HG02678 (cell line): ENCODE measurements around the gene PISD.

ENCODE experiments used
- ATAC-seq: cut with Tn5 transposase; IDR thresholded peaks from one replicate; pipeline ENCODE4 v1.9.1; 2021; ENCODE audit warnings: mild to moderate bottlenecking, moderate library complexity; ENCODE audit not compliant: unreplicated experiment

PISD gene

DNA sequence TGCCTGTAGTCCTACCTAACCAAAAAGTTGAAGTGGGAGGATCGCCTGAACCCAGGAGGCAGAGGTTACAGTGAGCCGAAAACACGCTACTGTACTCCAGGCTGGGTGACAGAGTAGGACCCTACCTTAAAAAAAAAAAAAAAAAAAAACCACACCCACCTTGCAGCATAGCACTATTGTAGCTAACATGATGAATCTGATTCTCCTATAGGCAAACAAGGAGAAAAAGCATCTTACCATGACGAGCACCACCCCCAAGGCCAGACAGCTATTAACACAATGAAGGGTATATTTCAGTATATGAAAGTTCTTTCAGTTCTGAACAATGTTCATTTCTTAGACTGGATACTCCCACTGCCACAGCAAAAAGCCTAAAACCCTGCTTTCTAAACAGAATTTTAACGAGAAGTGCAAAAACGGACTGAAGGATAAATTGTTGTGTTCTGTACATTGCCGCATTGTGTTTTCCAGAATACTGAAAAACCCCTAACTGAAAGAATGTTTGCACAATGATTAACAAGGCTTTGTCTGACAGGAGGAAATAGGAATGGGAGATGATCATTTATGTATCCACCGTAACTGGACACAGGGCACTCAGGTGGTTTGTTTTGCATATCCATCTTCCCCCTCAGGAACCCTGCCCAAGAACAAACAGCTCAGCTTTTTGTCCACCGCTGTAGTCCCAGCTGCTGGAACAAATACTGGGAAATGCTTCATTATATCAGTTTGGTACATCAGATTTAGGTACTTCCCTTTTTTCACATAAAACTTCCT is 8.9 kb downstream of the PISD start:
- no peak for ATAC-seq

GRCh38 chr22:31652088-31652487 is 9.9 kb downstream of the PISD start:
- ATAC-seq = no peak

GRCh38 chr22:31651664-31652063 is 10.4 kb downstream of the PISD start:
- ATAC-seq = no peak

GRCh38 chr22:31650391-31650790 is 11.6 kb downstream of the PISD start:
- no peak for ATAC-seq

GRCh38 chr22:31647523-31648320 is 14.3 kb downstream of the PISD start:
- ATAC-seq = no peak

GRCh38 chr22:31647066-31647465 is 14.9 kb downstream of the PISD start:
- no peak for ATAC-seq

DNA sequence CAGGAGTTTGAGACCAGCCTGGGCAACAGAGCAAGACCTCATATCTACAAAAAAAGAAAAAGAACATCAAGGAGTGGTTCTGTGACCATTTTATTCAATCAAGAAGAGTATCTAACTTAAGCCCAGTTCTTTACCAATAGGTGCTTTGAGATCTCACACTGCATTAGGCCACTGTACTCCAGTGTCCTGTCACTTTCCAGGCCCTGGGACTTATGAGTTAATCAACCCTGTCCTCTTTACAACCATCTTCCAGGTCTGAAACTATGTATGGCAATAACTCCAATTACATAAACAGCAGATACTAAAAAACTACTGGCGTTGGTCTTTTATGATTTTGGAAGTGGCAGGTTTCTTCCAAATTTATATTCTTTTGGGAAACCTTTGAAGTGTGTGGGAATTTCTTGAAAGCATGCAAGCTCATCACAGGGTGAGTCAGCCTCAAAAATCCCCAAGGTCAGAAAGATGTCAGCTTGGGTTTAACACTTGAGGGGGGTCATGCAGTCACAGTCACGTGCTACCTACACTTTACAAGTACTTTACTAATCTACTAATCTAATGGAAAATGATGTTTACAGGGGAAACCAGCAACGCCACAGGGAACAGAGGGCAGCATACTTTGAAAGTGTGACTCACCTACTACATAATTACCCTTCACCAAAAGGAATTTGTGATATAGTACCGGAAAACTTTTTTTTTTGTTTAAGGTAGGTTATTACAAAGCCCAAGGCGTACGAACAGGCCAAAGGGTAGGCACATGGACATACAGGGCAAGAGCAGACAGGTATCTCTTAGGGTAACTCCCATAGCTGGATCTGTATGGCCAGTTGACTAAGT is 15.6 kb downstream of the PISD start:
- no peak for ATAC-seq

- no peak for ATAC-seq
Observed at GRCh38 chr22:31639436-31640039, 22.5 kb downstream of the PISD start.

GRCh38 chr22:31637891-31638618 is 24.0 kb downstream of the PISD start:
- ATAC-seq = peak; percentile 35

GRCh38 chr22:31637447-31637890 is 24.5 kb downstream of the PISD start:
- ATAC-seq = peak; percentile 59

- no peak for ATAC-seq
Observed at GRCh38 chr22:31635638-31636306, 26.2 kb downstream of the PISD start.

DNA sequence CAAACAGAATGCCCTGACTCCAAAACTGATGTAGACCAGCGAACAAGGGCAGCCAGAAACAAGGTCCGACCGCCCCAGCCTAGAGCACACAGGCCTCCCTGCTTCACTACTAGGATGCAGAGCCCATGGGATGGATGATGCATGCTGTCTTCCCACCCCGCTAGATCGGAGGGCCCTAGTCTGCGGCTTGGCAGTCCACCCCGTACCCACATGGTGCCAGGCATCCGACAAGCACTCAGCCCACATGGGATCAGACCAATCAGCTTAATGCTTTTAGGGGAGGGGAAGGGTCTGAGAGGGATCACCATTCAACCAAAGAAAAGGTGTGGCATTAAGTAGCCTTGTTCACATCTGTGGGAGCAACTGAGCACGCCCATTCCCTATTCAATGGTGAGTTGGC is 30.6 kb downstream of the PISD start:
- ATAC-seq = no peak

- ATAC-seq = peak; percentile 65
Observed at GRCh38 chr22:31630331-31631329, 31.4 kb downstream of the PISD start.

GRCh38 chr22:31629741-31630184 is 32.3 kb downstream of the PISD start:
- ATAC-seq = no peak

GRCh38 chr22:31628969-31629708 is 32.9 kb downstream of the PISD start:
- no peak for ATAC-seq

- ATAC-seq = no peak
Observed at GRCh38 chr22:31628362-31628761, 33.7 kb downstream of the PISD start.

GRCh38 chr22:31627223-31627731 is 34.7 kb downstream of the PISD start:
- ATAC-seq = no peak
